K562 (cell line): ENCODE measurements around the gene DHX35. TPM values are rescaled to one million over a fixed set of nuclear protein-coding genes. Genes with fewer than 3 reads are reported as not detected.

Experiments
- ATAC-seq: fragments of 200-7000 bp; cut with Tn5 transposase; 3 replicates; pipeline ENCODE4 v1.9.1; 2020; ENCODE audit warnings: moderate library complexity
- BruUV-seq: library from RNA; stranded (reverse); fragments of 400-500 nt; replicated peaks from 2 replicates; lab custom pipeline; 2021; lab: Mats Ljungman, UMichigan
- CTCF ChIA-PET: fragments of 300-600 bp; formaldehyde crosslinking; extraction: SDS; loops from one replicate; lab custom pipeline; 2021; ENCODE audit warnings: low intra/inter-chr PET ratio; lab: Yijun Ruan, JAX
- POLR2A ChIA-PET: fragments of 300-600, 350-650 bp; sonication (Branson Sonifier 250); formaldehyde crosslinking; extraction: SDS; loops from one replicate; lab custom pipeline; 2021; ENCODE audit warnings: antibody characterized with exemption, inconsistent platforms; lab: Yijun Ruan, JAX
- DNase-seq, 4 experiments: peaks; one replicate each; pipeline versions ENCODE4 v3.0.0 to v3.0.0-alpha.2; 2011 to 2018; ENCODE audit warnings: low spot score in 3 of 4, mixed read lengths in 3 of 4; ENCODE audit errors: extremely low read depth in 1 of 4
- FAIRE-seq: peaks from 2 replicates; lab custom pipeline; 2011; peaks lifted over from hg19 to GRCh38; lab: Jason Lieb, UNC
- H2AFZ ChIP-seq: 2 replicates; pipeline ENCODE4 v1.6.0; 2011; ENCODE audit warnings: low read depth, low read length, control low read depth, inconsistent platforms
- H3K27ac ChIP-seq: fragments of 200-600 bp; 3 replicates; pipeline ENCODE4 v1.8.0; 2011; ENCODE audit warnings: low read depth, mild to moderate bottlenecking, control low read depth, inconsistent platforms, low read length, moderate library complexity, mixed read lengths; ENCODE audit errors: extremely low read depth
- H3K27me3 ChIP-seq, 2 experiments: fragments of 300-600 bp in 1 of 2; 2 replicates in 1 of 2; 3 replicates in 1 of 2; pipeline versions ENCODE4 v1.6.0 to v1.8.0; 2011; ENCODE audit warnings: inconsistent platforms in 2 of 2, low read length in 2 of 2, mild to moderate bottlenecking in 1 of 2, mixed read lengths in 1 of 2, moderate library complexity in 1 of 2; ENCODE audit not compliant: control insufficient read depth in 2 of 2, insufficient read depth in 2 of 2
- H3K36me3 ChIP-seq: fragments of 300-600 bp; 3 replicates; pipeline ENCODE4 v1.8.0; 2011; ENCODE audit warnings: mild to moderate bottlenecking, low read length, inconsistent platforms; ENCODE audit not compliant: control insufficient read depth, insufficient read depth
- H3K4me1 ChIP-seq, 2 experiments: fragments of 200-600 bp in 1 of 2; replicated peaks in 1 of 2; 2 replicates in 1 of 2; 3 replicates in 1 of 2; pipeline versions ENCODE4 v1.5.1 to v1.8.0; 2011; ENCODE audit warnings: inconsistent platforms in 2 of 2, low read length in 2 of 2, mild to moderate bottlenecking in 1 of 2, mixed read lengths in 1 of 2, moderate library complexity in 1 of 2; ENCODE audit not compliant: control insufficient read depth in 2 of 2, insufficient read depth in 2 of 2
- H3K4me2 ChIP-seq: 2 replicates; pipeline ENCODE4 v1.6.1; 2011; ENCODE audit warnings: low read length, control low read depth, inconsistent platforms, mixed read lengths; ENCODE audit not compliant: insufficient read depth
- H3K4me3 ChIP-seq: fragments of 200-600 bp; sonication (generic), shearing (Covaris generic); 2 replicates; pipeline ENCODE4 v1.5.1; 2016; ENCODE audit warnings: control low read depth, inconsistent platforms
- H3K79me2 ChIP-seq: fragments of 200-600 bp; 3 replicates; pipeline ENCODE4 v1.8.0; 2011; ENCODE audit warnings: low read length, inconsistent platforms; ENCODE audit not compliant: control insufficient read depth, insufficient read depth
- H3K9ac ChIP-seq, 2 experiments: 2 replicates each; pipeline versions ENCODE4 v1.6.0 to v1.6.1; 2011; ENCODE audit warnings: low read depth in 2 of 2, low read length in 2 of 2, control low read depth in 1 of 2, inconsistent platforms in 1 of 2, mild to moderate bottlenecking in 1 of 2, mixed read lengths in 1 of 2; ENCODE audit not compliant: insufficient read depth in 1 of 2
- H3K9me1 ChIP-seq: one replicate; pipeline ENCODE4 v1.6.0; 2011; ENCODE audit warnings: inconsistent platforms, mild to moderate bottlenecking, low read length, moderate library complexity; ENCODE audit not compliant: control insufficient read depth, insufficient read depth
- H3K9me3 ChIP-seq: replicated peaks from 2 replicates; pipeline ENCODE4 v1.5.1; 2011; ENCODE audit warnings: low read depth, low read length, inconsistent platforms; ENCODE audit not compliant: control insufficient read depth, insufficient read depth
- H4K20me1 ChIP-seq: replicated peaks from 2 replicates; pipeline ENCODE4 v1.6.1; 2011; ENCODE audit warnings: low read length, inconsistent platforms, mixed read lengths; ENCODE audit not compliant: control insufficient read depth, insufficient read depth
- KHSRP ChIP-seq: fragments of 450-650 bp; IDR thresholded peaks from 2 replicates; pipeline ENCODE4 v1.6.1; 2017
- MIER1 ChIP-seq: fragments of 450-650 bp; IDR thresholded peaks from 2 replicates; pipeline ENCODE4 v1.6.1; 2016; ENCODE audit warnings: antibody characterized with exemption, mild to moderate bottlenecking, low read depth
- NR2C1 ChIP-seq, 2 experiments: fragments of 450-650 bp; IDR thresholded peaks; 2 replicates each; pipeline ENCODE4 v1.6.1; 2017; ENCODE audit warnings: mild to moderate bottlenecking in 2 of 2, antibody characterized with exemption in 1 of 2, inconsistent platforms in 1 of 2, missing compliant biosample characterization in 1 of 2, missing genetic modification characterization in 1 of 2
- PURB ChIP-seq: sonication (generic); formaldehyde crosslinking; IDR thresholded peaks from 2 replicates; pipeline ENCODE4 v1.9.0; 2021; ENCODE audit warnings: low read depth, mild to moderate bottlenecking, missing genetic modification reagents
- RBM17 ChIP-seq: fragments of 200-400 bp; formaldehyde crosslinking; IDR thresholded peaks from 2 replicates; pipeline ENCODE4 v1.6.1; 2017; ENCODE audit warnings: low read depth, mild to moderate bottlenecking, low read length, borderline replicate concordance
- SAP30 ChIP-seq: fragments of 200-600 bp; sonication (generic); IDR thresholded peaks from 2 replicates; pipeline ENCODE4 v1.6.1; 2012; ENCODE audit warnings: borderline replicate concordance, low read depth, mild to moderate bottlenecking, moderate library complexity, low read length, control low read depth, inconsistent platforms; ENCODE audit not compliant: insufficient read depth, poor library complexity, severe bottlenecking
- SMARCA4 ChIP-seq: fragments of 450-650 bp; IDR thresholded peaks from 2 replicates; pipeline ENCODE4 v1.6.1; 2016
- SMC3 ChIP-seq: conservative IDR thresholded peaks from 2 replicates; pipeline ENCODE4 v1.6.1; 2011; ENCODE audit warnings: low read depth, low read length, improper control_type of control experiment; ENCODE audit not compliant: insufficient read depth
- ZNF134 ChIP-seq: fragments of 250-450 bp; sonication (Bioruptor Pico); conservative IDR thresholded peaks from 2 replicates; pipeline ENCODE4 v1.4.0; 2020
- ZNF41 ChIP-seq: fragments of 250-450 bp; sonication (Bioruptor Pico); conservative IDR thresholded peaks from 2 replicates; pipeline ENCODE4 v1.4.0; 2020; ENCODE audit warnings: mild to moderate bottlenecking
- ZNF75A ChIP-seq: fragments of 450-650 bp; formaldehyde crosslinking; IDR thresholded peaks from 2 replicates; pipeline ENCODE4 v1.4.0; 2020; ENCODE audit warnings: mild to moderate bottlenecking
- WGBS: fragments of 100-300 bp; shearing (Covaris generic); methylation state at CpG from one replicate; pipeline ENCODE4 v1.1.6; 2016; ENCODE audit warnings: low coverage, mixed read lengths; ENCODE audit not compliant: insufficient coverage; ENCODE audit errors: missing lambda C conversion rate; 5-methylcytosine and 5-hydroxymethylcytosine counted together
- in situ Hi-C: fragments of 300-500 bp; cut with MboI; formaldehyde crosslinking; loops from 4 replicates; pipeline ENCODE4 v1.15.0; 2018; ENCODE audit warnings: inconsistent platforms, mixed read lengths
- intact Hi-C: fragments of 100-400 bp; cut with micrococcal nuclease; formaldehyde crosslinking; loops from 2 replicates; pipeline ENCODE4 v1.14.2; 2022
- polyA plus RNA-seq, 8 experiments: library from polyadenylated mRNA; depleted of rRNA in 4 of 8; stranded (reverse) in 5 of 8; unstranded in 3 of 8; fragments of >200 nt; fragmentation: Nextera tagmentation in 2 of 8; fragmentation: Illumina TruSeq in 1 of 8; extraction: Ambion mirVana in 2 of 8; extraction: Trizol in 1 of 8; gene quantifications; 2 replicates each; pipeline versions ENCODE4 v1.2.1 to v1.2.3, GENCODE V29; 2011 to 2014; ENCODE audit warnings: inconsistent platforms in 1 of 8, missing spikeins in 1 of 8
- total RNA-seq, 7 experiments: library from RNA; depleted of rRNA in 6 of 7; stranded (reverse); fragments of >200 nt in 6 of 7; fragmentation: Illumina TruSeq in 2 of 7; extraction: Trizol in 2 of 7; gene quantifications; 2 replicates each; pipeline versions ENCODE4 v1.2.1 to v1.2.3, GENCODE V29; 2011 to 2021; ENCODE audit warnings: low replicate concordance in 1 of 7
- TF ChIP-seq, protein P1 (sequence below): sonication (generic); formaldehyde crosslinking; IDR thresholded peaks from 2 replicates; pipeline ENCODE4 v1.8.1; 2022; ENCODE audit warnings: missing genetic modification reagents
- TF ChIP-seq, protein P2 (sequence below), 2 experiments: fragments of 450-650 bp; IDR thresholded peaks; 2 replicates each; pipeline ENCODE4 v1.6.1; 2016
- TF ChIP-seq, protein P3 (sequence below): IDR thresholded peaks from 3 replicates; pipeline ENCODE4 v1.6.1; 2011; ENCODE audit warnings: borderline replicate concordance, mild to moderate bottlenecking; ENCODE audit not compliant: insufficient read length, insufficient read depth
- TF ChIP-seq, protein P4 (sequence below): fragments of 450-650 bp; formaldehyde crosslinking; conservative IDR thresholded peaks from 2 replicates; pipeline ENCODE4 v1.4.0; 2022; ENCODE audit warnings: mild to moderate bottlenecking, missing genetic modification characterization
- TF ChIP-seq, protein P5 (sequence below): fragments of 450-650 bp; formaldehyde crosslinking; IDR thresholded peaks from 2 replicates; pipeline ENCODE4 v1.4.0; 2020; ENCODE audit warnings: mild to moderate bottlenecking, moderate library complexity

DHX35 gene
- total and polyA plus RNA-seq, 9 of the 15 experiments (the other 6 are each of a cell fraction or from before 2014, with no cell fraction given): 6.5 to 25.6 (median 16.9) TPM

DNA sequence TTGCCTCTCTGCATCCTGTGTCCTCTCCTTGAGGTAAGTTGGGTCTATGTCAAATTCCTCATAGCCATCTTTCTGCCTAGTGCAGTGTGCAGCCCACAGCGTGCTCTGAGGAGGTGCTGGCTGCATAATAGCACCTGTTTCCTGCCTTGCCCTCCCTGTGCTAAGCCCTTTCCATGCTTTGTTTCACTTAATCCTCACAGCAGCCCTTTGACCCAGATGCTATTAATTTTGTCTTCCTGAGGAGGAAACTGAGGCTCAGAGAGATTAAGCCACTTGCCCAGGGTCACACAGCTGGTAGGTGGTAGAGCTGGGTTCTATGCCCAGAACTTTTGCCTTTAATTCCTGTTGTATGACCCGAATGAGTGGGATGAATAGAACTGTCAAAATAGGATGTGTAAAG, 22.5 kb upstream of the DHX35 start:
- intact Hi-C loops: no loop called here
- no TSS peak for BruUV-seq
- FAIRE-seq (no peak), DNase-seq (no peak), ATAC-seq (no peak)
- Histone ChIP-seq H3K9me3 (no peaks in the 10 kb centered on the region), H3K4me3 (no peak overlapping the region), H3K27me3 (no peaks in the 10 kb centered on the region), H4K20me1 (peaks cover 23% of the 10 kb centered on the region; the same call in 1 of the 2 replicates), H3K4me2 (no peak overlapping the region), H3K27ac (no peak overlapping the region), H3K79me2 (peaks cover 96% of the 10 kb centered on the region), H2AFZ (no peak overlapping the region), H3K36me3 (peaks cover 98% of the 10 kb centered on the region), H3K9ac (no peak overlapping the region; a peak in 1 of 4 replicates), H3K4me1 (peaks cover 0 to 26% of the 10 kb centered on the region in 2 experiments; a peak in 3 of 5 replicates), H3K9me1 (peaks cover 4% of the 10 kb centered on the region)
- in situ Hi-C loops: no loop called here
- ChIA-PET POLR2A (interaction anchor here (0.7 to 4.4 kb wide), 4 partner anchors 10 to 863 kb away, joined by 3 to 20 read pairs (median 6); no protein-coding TSS in a partner anchor), CTCF (no interaction called here)
- 91% methylated on average over 2 of the region's 2 CpGs for WGBS
- no peak for TF ChIP-seq ZNF134 (CRISPR knock-in tag)
- TF ChIP-seq, protein P1, sequence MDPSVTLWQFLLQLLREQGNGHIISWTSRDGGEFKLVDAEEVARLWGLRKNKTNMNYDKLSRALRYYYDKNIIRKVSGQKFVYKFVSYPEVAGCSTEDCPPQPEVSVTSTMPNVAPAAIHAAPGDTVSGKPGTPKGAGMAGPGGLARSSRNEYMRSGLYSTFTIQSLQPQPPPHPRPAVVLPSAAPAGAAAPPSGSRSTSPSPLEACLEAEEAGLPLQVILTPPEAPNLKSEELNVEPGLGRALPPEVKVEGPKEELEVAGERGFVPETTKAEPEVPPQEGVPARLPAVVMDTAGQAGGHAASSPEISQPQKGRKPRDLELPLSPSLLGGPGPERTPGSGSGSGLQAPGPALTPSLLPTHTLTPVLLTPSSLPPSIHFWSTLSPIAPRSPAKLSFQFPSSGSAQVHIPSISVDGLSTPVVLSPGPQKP: no peak
- TF ChIP-seq KHSRP: no peak
- TF ChIP-seq SMC3: no peak
- TF ChIP-seq ZNF41 (CRISPR knock-in tag): no peak
- no peak for TF ChIP-seq SAP30
- TF ChIP-seq, protein P2, sequence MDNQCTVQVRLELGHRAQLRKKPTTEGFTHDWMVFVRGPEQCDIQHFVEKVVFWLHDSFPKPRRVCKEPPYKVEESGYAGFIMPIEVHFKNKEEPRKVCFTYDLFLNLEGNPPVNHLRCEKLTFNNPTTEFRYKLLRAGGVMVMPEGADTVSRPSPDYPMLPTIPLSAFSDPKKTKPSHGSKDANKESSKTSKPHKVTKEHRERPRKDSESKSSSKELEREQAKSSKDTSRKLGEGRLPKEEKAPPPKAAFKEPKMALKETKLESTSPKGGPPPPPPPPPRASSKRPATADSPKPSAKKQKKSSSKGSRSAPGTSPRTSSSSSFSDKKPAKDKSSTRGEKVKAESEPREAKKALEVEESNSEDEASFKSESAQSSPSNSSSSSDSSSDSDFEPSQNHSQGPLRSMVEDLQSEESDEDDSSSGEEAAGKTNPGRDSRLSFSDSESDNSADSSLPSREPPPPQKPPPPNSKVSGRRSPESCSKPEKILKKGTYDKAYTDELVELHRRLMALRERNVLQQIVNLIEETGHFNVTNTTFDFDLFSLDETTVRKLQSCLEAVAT (IDR thresholded peaks at IDR 0.05): no peak
- TF ChIP-seq ZNF75A: no peak
- TF ChIP-seq, protein P3, sequence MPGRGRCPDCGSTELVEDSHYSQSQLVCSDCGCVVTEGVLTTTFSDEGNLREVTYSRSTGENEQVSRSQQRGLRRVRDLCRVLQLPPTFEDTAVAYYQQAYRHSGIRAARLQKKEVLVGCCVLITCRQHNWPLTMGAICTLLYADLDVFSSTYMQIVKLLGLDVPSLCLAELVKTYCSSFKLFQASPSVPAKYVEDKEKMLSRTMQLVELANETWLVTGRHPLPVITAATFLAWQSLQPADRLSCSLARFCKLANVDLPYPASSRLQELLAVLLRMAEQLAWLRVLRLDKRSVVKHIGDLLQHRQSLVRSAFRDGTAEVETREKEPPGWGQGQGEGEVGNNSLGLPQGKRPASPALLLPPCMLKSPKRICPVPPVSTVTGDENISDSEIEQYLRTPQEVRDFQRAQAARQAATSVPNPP: no peak
- TF ChIP-seq MIER1: no peak
- no peak for TF ChIP-seq NR2C1 (IDR thresholded peaks at IDR 0.05)
- TF ChIP-seq NR2C1 (tag; IDR thresholded peaks at IDR 0.05): no peak
- no peak for TF ChIP-seq PURB (CRISPR knock-in tag)
- TF ChIP-seq, protein P4, sequence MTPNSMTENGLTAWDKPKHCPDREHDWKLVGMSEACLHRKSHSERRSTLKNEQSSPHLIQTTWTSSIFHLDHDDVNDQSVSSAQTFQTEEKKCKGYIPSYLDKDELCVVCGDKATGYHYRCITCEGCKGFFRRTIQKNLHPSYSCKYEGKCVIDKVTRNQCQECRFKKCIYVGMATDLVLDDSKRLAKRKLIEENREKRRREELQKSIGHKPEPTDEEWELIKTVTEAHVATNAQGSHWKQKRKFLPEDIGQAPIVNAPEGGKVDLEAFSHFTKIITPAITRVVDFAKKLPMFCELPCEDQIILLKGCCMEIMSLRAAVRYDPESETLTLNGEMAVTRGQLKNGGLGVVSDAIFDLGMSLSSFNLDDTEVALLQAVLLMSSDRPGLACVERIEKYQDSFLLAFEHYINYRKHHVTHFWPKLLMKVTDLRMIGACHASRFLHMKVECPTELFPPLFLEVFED: no peak
- TF ChIP-seq, protein P5, sequence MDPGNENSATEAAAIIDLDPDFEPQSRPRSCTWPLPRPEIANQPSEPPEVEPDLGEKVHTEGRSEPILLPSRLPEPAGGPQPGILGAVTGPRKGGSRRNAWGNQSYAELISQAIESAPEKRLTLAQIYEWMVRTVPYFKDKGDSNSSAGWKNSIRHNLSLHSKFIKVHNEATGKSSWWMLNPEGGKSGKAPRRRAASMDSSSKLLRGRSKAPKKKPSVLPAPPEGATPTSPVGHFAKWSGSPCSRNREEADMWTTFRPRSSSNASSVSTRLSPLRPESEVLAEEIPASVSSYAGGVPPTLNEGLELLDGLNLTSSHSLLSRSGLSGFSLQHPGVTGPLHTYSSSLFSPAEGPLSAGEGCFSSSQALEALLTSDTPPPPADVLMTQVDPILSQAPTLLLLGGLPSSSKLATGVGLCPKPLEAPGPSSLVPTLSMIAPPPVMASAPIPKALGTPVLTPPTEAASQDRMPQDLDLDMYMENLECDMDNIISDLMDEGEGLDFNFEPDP (CRISPR knock-in tag): no peak
- TF ChIP-seq RBM17: no peak
- TF ChIP-seq SMARCA4: no peak
